H1 (cell line): ENCODE measurements around the gene RAPGEF5. TPM values are rescaled to one million over a fixed set of nuclear protein-coding genes. Genes with fewer than 3 reads are reported as not detected.

ENCODE experiments used
- CTCF ChIA-PET: fragments of 300-600 bp; sonication (Branson Sonifier 250); formaldehyde crosslinking; loops from one replicate; lab custom pipeline; 2021; ENCODE audit not compliant: partially characterized antibody; lab: Charles Lee
- POLR2A ChIA-PET: fragments of 300-600 bp; sonication (Branson Sonifier 250); formaldehyde crosslinking; loops from one replicate; lab custom pipeline; 2021; ENCODE audit warnings: inconsistent platforms; ENCODE audit not compliant: partially characterized antibody; lab: Charles Lee
- DNase-seq, 2 experiments: peaks; one replicate each; pipeline versions ENCODE4 v3.0.0 to v3.0.0-alpha.2; 2010 to 2022; ENCODE audit warnings: low spot score in 2 of 2, low read depth in 1 of 2, mixed read lengths in 1 of 2
- FAIRE-seq: peaks from 2 replicates; lab custom pipeline; 2011; peaks lifted over from hg19 to GRCh38; lab: Jason Lieb, UNC
- H2AFZ ChIP-seq: 2 replicates; pipeline ENCODE4 v1.8.1; 2012; ENCODE audit warnings: low read length, inconsistent platforms
- H2AK5ac ChIP-seq: 2 replicates; pipeline ENCODE4 v1.6.1; 2013; ENCODE audit warnings: low read depth, low read length
- H2BK120ac ChIP-seq: replicated peaks from 2 replicates; pipeline ENCODE3; 2013; ENCODE audit warnings: low read depth, low read length, inconsistent platforms
- H2BK12ac ChIP-seq: 2 replicates; pipeline ENCODE4 v1.6.1; 2013; ENCODE audit warnings: low read depth, low read length
- H2BK15ac ChIP-seq: 2 replicates; pipeline ENCODE4 v1.6.1; 2013; ENCODE audit warnings: low read length
- H2BK20ac ChIP-seq: 2 replicates; pipeline ENCODE4 v1.6.1; 2013; ENCODE audit warnings: low read length
- H2BK5ac ChIP-seq: 2 replicates; pipeline ENCODE4 v1.6.1; 2013; ENCODE audit warnings: low read depth, low read length
- H3K14ac ChIP-seq: 2 replicates; pipeline ENCODE4 v1.6.1; 2013; ENCODE audit warnings: inconsistent platforms; ENCODE audit not compliant: insufficient read length
- H3K18ac ChIP-seq: 2 replicates; pipeline ENCODE4 v1.6.1; 2013; ENCODE audit warnings: low read length; ENCODE audit errors: extremely low read depth
- H3K23ac ChIP-seq: 2 replicates; pipeline ENCODE4 v1.6.1; 2013; ENCODE audit warnings: inconsistent platforms; ENCODE audit not compliant: insufficient read length
- H3K23me2 ChIP-seq: 2 replicates; pipeline ENCODE4 v1.6.1; 2013; ENCODE audit warnings: low read depth, low read length
- H3K27ac ChIP-seq: 2 replicates; pipeline ENCODE4 v1.6.1; 2011; ENCODE audit warnings: low read depth, low read length, inconsistent platforms
- H3K27me3 ChIP-seq, 4 experiments: replicated peaks in 1 of 4; 1 replicate in 1 of 4; 2 replicates in 3 of 4; pipeline versions ENCODE4 v1.6.1 to v1.8.1; 2011 to 2013; ENCODE audit warnings: low read length in 3 of 4, mild to moderate bottlenecking in 3 of 4, inconsistent platforms in 2 of 4, mixed read lengths in 2 of 4, moderate library complexity in 1 of 4; ENCODE audit not compliant: control insufficient read depth in 3 of 4, insufficient read depth in 3 of 4; ENCODE audit errors: extremely low read depth in 1 of 4
- H3K36me3 ChIP-seq, 4 experiments: 2 replicates each; pipeline versions ENCODE4 v1.6.1 to v1.8.1; 2011 to 2013; ENCODE audit warnings: mild to moderate bottlenecking in 4 of 4, low read length in 3 of 4, moderate library complexity in 2 of 4, control low read depth in 1 of 4, inconsistent platforms in 1 of 4; ENCODE audit not compliant: insufficient read depth in 4 of 4, control insufficient read depth in 2 of 4
- H3K4ac ChIP-seq: replicated peaks from 2 replicates; pipeline ENCODE3; 2013; ENCODE audit warnings: low read length, low read depth, mixed read lengths, inconsistent platforms; ENCODE audit not compliant: insufficient read length
- H3K4me1 ChIP-seq, 4 experiments: replicated peaks in 1 of 4; 1 replicate in 1 of 4; 2 replicates in 3 of 4; pipeline versions ENCODE4 v1.6.1 to v1.8.1; 2011 to 2013; ENCODE audit warnings: low read length in 3 of 4, inconsistent platforms in 2 of 4, mixed read lengths in 1 of 4; ENCODE audit not compliant: insufficient read depth in 4 of 4, control insufficient read depth in 3 of 4
- H3K4me2 ChIP-seq, 2 experiments: 2 replicates each; pipeline versions ENCODE4 v1.6.1 to v1.8.1; 2011 to 2013; ENCODE audit warnings: low read depth in 2 of 2, low read length in 2 of 2, control low read depth in 1 of 2, inconsistent platforms in 1 of 2, mild to moderate bottlenecking in 1 of 2; ENCODE audit not compliant: insufficient read depth in 1 of 2
- H3K4me3 ChIP-seq, 4 experiments: fragments of 200-600, 300-600 bp in 1 of 4; sonication (generic), shearing (Covaris generic), sonication (Bioruptor Twin) in 1 of 4; 2 replicates each; pipeline versions ENCODE4 v1.5.1 to v1.8.1; 2011 to 2016; ENCODE audit warnings: low read length in 4 of 4, low read depth in 3 of 4, control low read depth in 2 of 4, inconsistent platforms in 2 of 4, mild to moderate bottlenecking in 2 of 4, mixed read lengths in 1 of 4, moderate library complexity in 1 of 4; ENCODE audit not compliant: insufficient read depth in 2 of 4; ENCODE audit errors: extremely low read depth in 1 of 4
- H3K56ac ChIP-seq: replicated peaks from 2 replicates; pipeline ENCODE3; 2013; ENCODE audit warnings: low read depth, mild to moderate bottlenecking, mixed read lengths, low read length, inconsistent platforms; ENCODE audit not compliant: insufficient read length
- H3K79me1 ChIP-seq: 2 replicates; pipeline ENCODE4 v1.6.1; 2013; ENCODE audit warnings: low read depth, low read length, control low read depth
- H3K79me2 ChIP-seq, 2 experiments: 2 replicates each; pipeline versions ENCODE4 v1.6.1 to v1.8.1; 2012 to 2013; ENCODE audit warnings: low read length in 2 of 2, mild to moderate bottlenecking in 2 of 2, inconsistent platforms in 1 of 2; ENCODE audit not compliant: insufficient read depth in 2 of 2, control insufficient read depth in 1 of 2
- H3K9ac ChIP-seq, 4 experiments: replicated peaks in 1 of 4; 1 replicate in 1 of 4; 2 replicates in 3 of 4; pipeline versions ENCODE4 v1.6.1 to v1.8.1; 2011 to 2013; ENCODE audit warnings: low read depth in 3 of 4, low read length in 3 of 4, control low read depth in 2 of 4, mild to moderate bottlenecking in 2 of 4, moderate library complexity in 2 of 4, inconsistent platforms in 1 of 4; ENCODE audit errors: extremely low read depth in 1 of 4
- H3K9me3 ChIP-seq, 2 experiments: 2 replicates each; pipeline versions ENCODE4 v1.6.1 to v1.8.1; 2012 to 2013; ENCODE audit warnings: mild to moderate bottlenecking in 2 of 2, moderate library complexity in 2 of 2, control low read depth in 1 of 2, inconsistent platforms in 1 of 2, low read depth in 1 of 2, low read length in 1 of 2, mixed read lengths in 1 of 2; ENCODE audit not compliant: insufficient read depth in 2 of 2
- H4K20me1 ChIP-seq, 2 experiments: replicated peaks in 1 of 2; 2 replicates each; pipeline versions ENCODE3 to v1.8.1; 2011 to 2013; ENCODE audit warnings: inconsistent platforms in 2 of 2, low read length in 2 of 2, mild to moderate bottlenecking in 1 of 2; ENCODE audit not compliant: insufficient read depth in 2 of 2, control insufficient read depth in 1 of 2
- H4K5ac ChIP-seq: 2 replicates; pipeline ENCODE4 v1.6.1; 2013; ENCODE audit warnings: low read length, low read depth, mixed read lengths, inconsistent platforms; ENCODE audit not compliant: insufficient read length
- H4K8ac ChIP-seq: 2 replicates; pipeline ENCODE4 v1.8.0; 2013; ENCODE audit warnings: mild to moderate bottlenecking, moderate library complexity, low read length, inconsistent platforms; ENCODE audit not compliant: insufficient read depth; ENCODE audit errors: extremely low read depth
- H4K91ac ChIP-seq: replicated peaks from 2 replicates; pipeline ENCODE3; 2013; ENCODE audit warnings: low read length, mixed read lengths, inconsistent platforms; ENCODE audit not compliant: insufficient read length
- FOSL1 ChIP-seq: IDR thresholded peaks from 2 replicates; pipeline ENCODE4 v1.6.1; 2011; ENCODE audit warnings: mild to moderate bottlenecking, low read depth, low read length, moderate library complexity; ENCODE audit not compliant: insufficient read depth
- PHF8 ChIP-seq: fragments of 200-600 bp; sonication (generic); conservative IDR thresholded peaks from 2 replicates; pipeline ENCODE4 v1.7.1; 2012; ENCODE audit warnings: low read depth, mild to moderate bottlenecking, inconsistent platforms, low read length, moderate library complexity
- SIX5 ChIP-seq: IDR thresholded peaks from 2 replicates; pipeline ENCODE4 v1.6.1; 2011; ENCODE audit warnings: mild to moderate bottlenecking, low read depth, low read length
- YY1 ChIP-seq: IDR thresholded peaks from 2 replicates; pipeline ENCODE4 v1.6.1; 2011; ENCODE audit warnings: low read depth, mild to moderate bottlenecking, low read length
- WGBS, 2 experiments: shearing (Covaris generic) in 1 of 2; methylation state at CpG; one replicate each; pipeline versions ENCODE4 v1.1.6 to v1.1.7; 2013 to 2015; ENCODE audit warnings: low lambda C conversion rate in 2 of 2, mixed read lengths in 2 of 2, inconsistent platforms in 1 of 2, low coverage in 1 of 2, missing lambda C conversion rate in 1 of 2; ENCODE audit not compliant: insufficient replicate concordance in 2 of 2, insufficient coverage in 1 of 2, insufficient read length in 1 of 2; ENCODE audit errors: extremely low coverage in 1 of 2, missing lambda C conversion rate in 1 of 2; 5-methylcytosine and 5-hydroxymethylcytosine counted together
- polyA plus RNA-seq, 7 experiments: library from polyadenylated mRNA; depleted of rRNA in 3 of 7; stranded (reverse) in 5 of 7; unstranded in 2 of 7; fragments of >200 nt in 5 of 7; fragments of 200-250 nt in 2 of 7; gene quantifications; 1 replicate in 5 of 7; 2 replicates in 1 of 7; 4 replicates in 1 of 7; pipeline versions ENCODE4 v1.2.1 to v1.2.3, GENCODE V29; 2011 to 2013; ENCODE audit warnings: missing spikeins in 2 of 7, mixed read lengths in 2 of 7
- total RNA-seq: library from RNA; stranded (reverse); fragmentation: NEBNext Ultra II Directional; extraction: Animal tissue kit (Norgen Biotek cat#: 25700); gene quantifications from 2 replicates; pipeline ENCODE4 v1.2.1, GENCODE V29; 2021

The RAPGEF5 gene
- total and polyA plus RNA-seq, 2 of the 8 experiments (the other 6 are each of a cell fraction or from before 2014, with no cell fraction given): 4.4 to 22.9 TPM

DNA sequence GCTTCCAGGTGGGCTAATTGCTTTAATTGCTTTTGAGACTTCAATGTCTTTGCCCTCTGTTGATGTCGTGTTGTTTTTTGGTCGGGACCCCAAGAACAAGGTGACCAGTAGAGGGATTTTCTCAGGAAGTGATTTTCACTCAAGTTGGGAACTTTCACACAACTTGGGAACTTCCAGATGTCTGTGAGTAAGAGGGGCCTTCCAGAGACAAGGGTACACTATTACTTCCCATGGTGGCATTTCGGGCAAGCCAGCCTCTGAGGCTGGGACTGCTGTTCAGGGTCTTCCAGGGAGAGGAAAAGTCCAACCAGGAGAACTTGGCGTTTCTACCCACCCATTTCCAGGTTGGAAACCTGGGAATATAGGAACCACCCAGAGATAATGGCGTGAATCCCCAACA, 241.3 kb downstream of the RAPGEF5 start:
- FAIRE-seq (no peak), DNase-seq (no peak)
- Histone ChIP-seq H2BK12ac (no peak overlapping the region), H4K8ac (no peak overlapping the region), H3K4me3 (no peak overlapping the region), H3K9me3 (no peaks in the 10 kb centered on the region), H4K91ac (no peak overlapping the region), H3K18ac (no peak overlapping the region), H3K27ac (no peak overlapping the region), H3K56ac (no peak overlapping the region), H4K20me1 (no peaks in the 10 kb centered on the region), H3K9ac (no peak overlapping the region), H2BK20ac (no peak overlapping the region), H4K5ac (no peak overlapping the region), H2BK5ac (no peak overlapping the region), H3K79me2 (no peaks in the 10 kb centered on the region), H3K27me3 (no peaks in the 10 kb centered on the region), H2AK5ac (no peak overlapping the region), H2BK15ac (no peak overlapping the region), H3K79me1 (no peaks in the 10 kb centered on the region), H3K23ac (no peak overlapping the region), H3K23me2 (no peaks in the 10 kb centered on the region; the same call in 1 of the 2 replicates), H3K4ac (no peak overlapping the region), H3K4me1 (no peaks in the 10 kb centered on the region), H3K14ac (no peak overlapping the region), H3K4me2 (no peak overlapping the region), H2AFZ (no peak overlapping the region), H2BK120ac (no peak overlapping the region), H3K36me3 (no peaks in the 10 kb centered on the region)
- ChIA-PET CTCF (interaction anchor here (0.7 to 9.0 kb wide), 7 partner anchors 18 to 372 kb away, joined by 3 to 140 read pairs (median 3); no protein-coding TSS in a partner anchor), POLR2A (no interaction called here)
- WGBS, 2 experiments: 91% methylated on average over 5 of the region's 5 CpGs; no CpG with 5 or more reads in 1 of the 2 experiments
- TF ChIP-seq FOSL1 (no peak), PHF8 (no peak), YY1 (no peak), SIX5 (no peak)
